ENCODE data around the gene RNF180.
"Not testable (repeated sequence)": the region's sequence is repeated elsewhere in the genome, so short reads cannot be mapped to it uniquely, and the experiment has no call there.

RNF180 gene

DNA sequence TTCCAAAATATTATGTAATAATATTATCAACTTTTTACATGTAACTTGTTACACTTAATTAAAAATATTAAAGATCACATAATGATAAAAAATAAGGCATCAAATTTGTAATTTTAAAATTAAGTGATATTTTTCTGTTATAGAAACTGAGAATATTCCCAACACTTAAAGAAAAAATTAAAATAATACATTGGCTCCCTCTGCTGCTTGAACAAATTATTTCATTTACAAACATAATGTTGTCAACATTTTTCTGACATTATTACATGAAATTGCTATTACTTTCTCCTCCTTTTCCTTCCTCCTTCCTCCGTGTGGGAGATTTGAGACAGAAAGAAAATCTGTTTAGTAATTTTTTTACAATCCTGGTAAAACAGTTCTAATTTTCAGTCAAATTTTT lies 42.3 kb downstream of the RNF180 start:
- no CpG with 5 or more reads among the region's 1 CpG for WGBS (ENCODE audit: insufficient coverage, insufficient read length)
- no peaks in the 10 kb centered on the region for H3K9me3 ChIP-seq (ENCODE audit: control insufficient read depth, insufficient read depth, low read length)
- H3K27ac ChIP-seq (ENCODE audit: low read length): no peak overlapping the region
- H3K4me1 ChIP-seq (ENCODE audit: control insufficient read depth, insufficient read depth, low read length): no peaks in the 10 kb centered on the region
- DNase-seq (ENCODE audit: low read depth, low spot score): no peak
- H3K36me3 ChIP-seq (ENCODE audit: control insufficient read depth, insufficient read depth, low read length): no peaks in the 10 kb centered on the region
- no peak overlapping the region for H3K4me3 ChIP-seq (ENCODE audit: low read length)
- H3K27me3 ChIP-seq (ENCODE audit: control insufficient read depth, insufficient read depth, low read length): no peaks in the 10 kb centered on the region

DNA sequence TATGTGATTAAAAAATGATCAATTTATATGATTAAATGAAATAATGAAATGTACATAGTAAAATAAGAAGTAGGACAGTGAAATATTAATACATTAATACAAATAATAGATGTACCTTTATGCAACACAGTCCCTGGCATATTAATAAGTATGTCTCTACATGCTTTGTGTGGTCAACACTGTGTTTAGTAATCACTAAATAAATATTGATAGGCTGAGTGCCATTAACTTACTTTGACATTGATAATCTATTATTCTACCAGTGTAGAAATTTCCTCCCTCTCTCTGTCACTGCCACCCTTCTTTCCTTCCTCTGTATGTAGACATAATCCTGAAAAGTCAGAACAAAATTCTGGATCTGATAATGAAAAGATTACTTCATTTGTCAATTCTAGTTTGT lies 43.7 kb downstream of the RNF180 start:
- Histone ChIP-seq H3K4me3 (ENCODE audit: low read length) (no peak overlapping the region), H3K9me3 (ENCODE audit: control insufficient read depth, insufficient read depth, low read length) (no peaks in the 10 kb centered on the region), H3K36me3 (ENCODE audit: control insufficient read depth, insufficient read depth, low read length) (no peaks in the 10 kb centered on the region), H3K27ac (ENCODE audit: low read length) (no peak overlapping the region), H3K4me1 (ENCODE audit: control insufficient read depth, insufficient read depth, low read length) (no peaks in the 10 kb centered on the region), H3K27me3 (ENCODE audit: control insufficient read depth, insufficient read depth, low read length) (no peaks in the 10 kb centered on the region)
- no peak for DNase-seq (ENCODE audit: low read depth, low spot score)

DNA sequence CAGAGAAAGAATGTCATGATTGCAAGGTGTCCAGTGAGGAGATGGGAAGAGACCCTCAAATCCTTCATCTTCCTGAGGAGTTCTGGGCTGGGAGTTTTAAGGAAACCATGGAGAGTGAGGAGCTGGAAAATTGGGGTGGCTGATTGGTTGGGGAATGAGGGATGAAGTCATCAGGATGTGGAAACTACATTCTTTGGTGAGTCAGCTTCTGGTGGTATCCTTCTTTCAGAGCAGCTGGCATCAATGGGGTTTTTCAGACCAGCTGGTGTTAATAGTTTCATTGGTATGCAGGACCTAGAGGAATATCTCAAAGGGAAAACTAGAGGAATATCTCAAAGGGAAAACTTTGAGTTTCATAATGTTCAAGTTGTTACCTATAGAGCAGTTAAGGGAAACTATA lies 45.2 kb downstream of the RNF180 start:
- no peaks in the 10 kb centered on the region for H3K27me3 ChIP-seq (ENCODE audit: control insufficient read depth, insufficient read depth, low read length)
- no peak overlapping the region for H3K4me3 ChIP-seq (ENCODE audit: low read length)
- H3K4me1 ChIP-seq (ENCODE audit: control insufficient read depth, insufficient read depth, low read length): no peaks in the 10 kb centered on the region
- no peaks in the 10 kb centered on the region for H3K9me3 ChIP-seq (ENCODE audit: control insufficient read depth, insufficient read depth, low read length)
- H3K36me3 ChIP-seq (ENCODE audit: control insufficient read depth, insufficient read depth, low read length): no peaks in the 10 kb centered on the region
- H3K27ac ChIP-seq (ENCODE audit: low read length): no peak overlapping the region
- DNase-seq (ENCODE audit: low read depth, low spot score): peak; percentile 11

DNA sequence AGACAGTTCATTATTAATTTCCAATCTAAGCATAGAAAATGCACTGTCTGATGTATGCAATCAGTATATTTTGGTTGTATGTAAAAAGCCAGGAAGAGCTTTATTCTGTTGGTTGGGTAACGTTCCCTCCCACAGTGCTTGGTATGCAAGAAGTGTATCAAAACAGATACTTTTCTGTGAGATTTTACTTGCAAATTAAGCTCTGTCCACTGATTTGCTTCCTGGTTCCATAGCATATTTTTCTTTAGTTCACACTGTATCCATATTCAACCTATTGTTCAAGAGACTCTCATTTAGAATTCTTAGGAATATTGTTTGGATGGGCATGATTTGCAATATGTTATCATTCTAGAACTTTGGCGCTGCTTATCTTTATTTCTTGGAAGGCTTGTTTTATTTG lies 47.4 kb downstream of the RNF180 start:
- no peak overlapping the region for H3K4me3 ChIP-seq (ENCODE audit: low read length)
- DNase-seq (ENCODE audit: low read depth, low spot score): no peak
- H3K4me1 ChIP-seq (ENCODE audit: control insufficient read depth, insufficient read depth, low read length): no peaks in the 10 kb centered on the region
- no peaks in the 10 kb centered on the region for H3K27me3 ChIP-seq (ENCODE audit: control insufficient read depth, insufficient read depth, low read length)
- WGBS (ENCODE audit: insufficient coverage, insufficient read length): no CpG with 5 or more reads among the region's 2 CpGs
- H3K36me3 ChIP-seq (ENCODE audit: control insufficient read depth, insufficient read depth, low read length): no peaks in the 10 kb centered on the region
- H3K9me3 ChIP-seq (ENCODE audit: control insufficient read depth, insufficient read depth, low read length): no peaks in the 10 kb centered on the region
- H3K27ac ChIP-seq (ENCODE audit: low read length): no peak overlapping the region

DNA sequence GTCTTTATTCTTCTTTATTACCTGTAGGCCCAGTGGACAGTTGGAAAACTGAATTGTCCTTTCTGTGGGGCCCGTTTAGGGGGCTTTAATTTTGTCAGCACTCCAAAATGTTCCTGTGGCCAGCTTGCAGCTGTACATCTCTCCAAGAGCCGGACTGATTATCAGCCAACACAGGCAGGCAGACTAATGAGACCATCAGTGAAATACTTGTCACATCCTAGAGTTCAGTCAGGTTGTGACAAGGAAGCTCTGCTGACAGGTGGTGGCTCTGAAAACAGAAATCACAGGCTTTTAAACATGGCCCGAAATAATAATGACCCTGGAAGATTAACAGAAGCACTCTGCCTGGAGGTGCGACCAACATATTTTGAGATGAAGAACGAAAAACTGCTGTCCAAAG lies 47.9 kb downstream of the RNF180 start:
- no peak overlapping the region for H3K4me3 ChIP-seq (ENCODE audit: low read length)
- no peaks in the 10 kb centered on the region for H3K27me3 ChIP-seq (ENCODE audit: control insufficient read depth, insufficient read depth, low read length)
- H3K27ac ChIP-seq (ENCODE audit: low read length): no peak overlapping the region
- no peak for DNase-seq (ENCODE audit: low read depth, low spot score)
- no peaks in the 10 kb centered on the region for H3K9me3 ChIP-seq (ENCODE audit: control insufficient read depth, insufficient read depth, low read length)
- WGBS (ENCODE audit: insufficient coverage, insufficient read length): no CpG with 5 or more reads among the region's 5 CpGs
- no peaks in the 10 kb centered on the region for H3K36me3 ChIP-seq (ENCODE audit: control insufficient read depth, insufficient read depth, low read length)
- H3K4me1 ChIP-seq (ENCODE audit: control insufficient read depth, insufficient read depth, low read length): no peaks in the 10 kb centered on the region

DNA sequence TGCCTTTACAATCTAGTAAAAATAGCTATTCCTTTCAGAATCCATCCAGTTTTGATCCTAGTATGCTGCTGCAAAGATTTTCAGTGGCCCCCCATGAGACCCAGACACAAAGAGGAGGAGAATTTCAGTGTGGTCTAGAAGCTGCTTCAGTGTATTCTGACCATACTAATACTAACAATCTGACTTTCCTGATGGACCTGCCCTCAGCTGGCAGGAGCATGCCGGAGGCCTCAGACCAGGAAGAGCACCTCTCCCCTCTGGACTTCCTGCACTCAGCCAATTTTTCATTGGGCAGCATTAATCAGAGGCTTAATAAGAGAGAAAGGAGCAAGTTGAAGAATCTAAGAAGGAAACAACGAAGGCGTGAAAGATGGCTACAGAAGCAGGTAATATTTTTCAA lies 48.5 kb downstream of the RNF180 start:
- WGBS (ENCODE audit: insufficient coverage, insufficient read length): no CpG with 5 or more reads among the region's 3 CpGs
- H3K4me1 ChIP-seq (ENCODE audit: control insufficient read depth, insufficient read depth, low read length): no peaks in the 10 kb centered on the region
- no peak for DNase-seq (ENCODE audit: low read depth, low spot score)
- H3K4me3 ChIP-seq (ENCODE audit: low read length): no peak overlapping the region
- no peak overlapping the region for H3K27ac ChIP-seq (ENCODE audit: low read length)
- H3K9me3 ChIP-seq (ENCODE audit: control insufficient read depth, insufficient read depth, low read length): no peaks in the 10 kb centered on the region
- H3K27me3 ChIP-seq (ENCODE audit: control insufficient read depth, insufficient read depth, low read length): no peaks in the 10 kb centered on the region
- H3K36me3 ChIP-seq (ENCODE audit: control insufficient read depth, insufficient read depth, low read length): no peaks in the 10 kb centered on the region

DNA sequence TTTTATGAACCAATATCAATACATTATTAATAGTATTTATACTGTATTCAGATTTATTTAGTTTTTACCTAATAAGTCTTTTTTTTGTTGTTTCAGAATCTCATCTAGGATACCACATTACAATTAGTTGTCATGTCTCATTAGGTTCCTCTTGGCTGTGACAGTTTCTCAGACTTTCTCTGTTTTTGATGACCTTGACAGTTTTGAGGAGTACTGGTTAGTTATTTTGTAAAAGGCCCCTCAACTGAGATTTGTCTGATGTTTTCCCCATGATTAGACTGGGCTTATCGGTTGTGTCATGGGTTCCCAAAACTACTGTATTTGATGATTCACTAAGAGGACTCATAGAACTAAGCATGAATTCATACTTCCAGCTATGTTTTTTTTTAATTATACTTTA lies 56.3 kb downstream of the RNF180 start:
- Histone ChIP-seq H3K9me3 (ENCODE audit: control insufficient read depth, insufficient read depth, low read length) (no peaks in the 10 kb centered on the region; the same call in 1 of the 2 replicates), H3K36me3 (ENCODE audit: control insufficient read depth, insufficient read depth, low read length) (no peaks in the 10 kb centered on the region), H3K4me3 (ENCODE audit: low read length) (no peak overlapping the region), H3K27ac (ENCODE audit: low read length) (no peak overlapping the region), H3K27me3 (ENCODE audit: control insufficient read depth, insufficient read depth, low read length) (no peaks in the 10 kb centered on the region), H3K4me1 (ENCODE audit: control insufficient read depth, insufficient read depth, low read length) (no peaks in the 10 kb centered on the region)
- DNase-seq (ENCODE audit: low read depth, low spot score): no peak
- WGBS (ENCODE audit: insufficient coverage, insufficient read length): no CpG with 5 or more reads among the region's 1 CpG

DNA sequence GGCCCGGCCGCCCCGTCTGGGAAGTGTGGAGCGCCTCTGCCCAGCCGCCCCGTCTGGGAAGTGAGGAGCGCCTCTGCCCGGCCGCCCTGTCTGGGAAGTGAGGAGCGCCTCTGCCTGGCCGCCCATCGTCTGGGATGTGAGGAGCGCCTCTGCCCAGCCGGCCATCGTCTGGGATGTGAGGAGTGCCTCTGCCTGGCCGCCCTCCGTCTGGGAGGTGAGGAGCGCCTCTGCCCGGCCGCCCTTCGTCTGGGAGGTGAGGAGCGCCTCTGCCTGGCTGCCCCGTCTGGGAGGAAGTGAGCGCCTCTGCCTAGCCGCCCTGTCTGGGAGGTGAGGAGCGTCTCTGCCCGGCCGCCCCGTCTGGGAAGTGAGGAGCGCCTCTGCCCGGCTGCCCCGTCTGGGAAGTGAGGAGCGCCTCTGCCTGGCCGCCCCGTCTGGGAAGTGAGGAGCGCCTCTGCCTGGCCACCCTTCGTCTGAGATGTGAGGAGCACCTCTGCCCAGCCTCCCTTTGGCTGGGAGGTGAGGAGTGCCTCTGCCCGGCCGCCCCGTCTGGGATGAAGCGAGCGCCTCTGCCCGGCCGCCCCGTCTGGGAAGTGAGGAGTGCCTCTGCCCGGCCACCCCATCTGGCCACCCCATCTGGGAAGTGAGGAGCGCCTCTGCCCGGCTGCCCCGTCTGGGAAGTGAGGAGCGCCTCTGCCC lies 59.8 kb downstream of the RNF180 start:
- not testable (repeated sequence) for DNase-seq (ENCODE audit: low read depth, low spot score); H3K27ac ChIP-seq (ENCODE audit: low read length); H3K4me3 ChIP-seq (ENCODE audit: low read length); H3K9me3 ChIP-seq (ENCODE audit: control insufficient read depth, insufficient read depth, low read length); H3K4me1 ChIP-seq (ENCODE audit: control insufficient read depth, insufficient read depth, low read length); H3K27me3 ChIP-seq (ENCODE audit: control insufficient read depth, insufficient read depth, low read length); H3K36me3 ChIP-seq (ENCODE audit: control insufficient read depth, insufficient read depth, low read length)
- no CpG with 5 or more reads among the region's 50 CpGs for WGBS (ENCODE audit: insufficient coverage, insufficient read length)

DNA sequence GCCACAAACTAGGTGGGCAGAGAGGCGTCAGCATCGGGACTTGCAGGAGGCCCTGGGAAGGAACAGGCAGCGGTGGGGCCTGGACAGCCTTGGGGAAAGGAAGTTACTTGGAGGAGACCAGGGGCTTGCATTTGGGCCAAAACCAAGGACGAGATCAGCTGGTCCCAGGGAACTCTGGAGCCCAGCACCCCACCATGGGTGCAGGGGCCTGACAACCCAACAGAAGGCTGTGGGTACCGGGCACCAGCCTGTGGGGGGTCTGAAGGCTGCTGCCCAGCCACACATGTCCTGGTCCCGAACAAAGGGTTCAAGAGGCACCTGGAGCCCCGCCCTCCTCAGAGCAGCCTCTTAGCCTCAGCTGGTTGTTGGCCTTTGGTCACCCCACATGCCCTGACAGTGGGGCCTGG lies 61.5 kb downstream of the RNF180 start:
- H3K27ac ChIP-seq (ENCODE audit: low read length); H3K4me3 ChIP-seq (ENCODE audit: low read length); DNase-seq (ENCODE audit: low read depth, low spot score); H3K36me3 ChIP-seq (ENCODE audit: control insufficient read depth, insufficient read depth, low read length); H3K9me3 ChIP-seq (ENCODE audit: control insufficient read depth, insufficient read depth, low read length); H3K27me3 ChIP-seq (ENCODE audit: control insufficient read depth, insufficient read depth, low read length); H3K4me1 ChIP-seq (ENCODE audit: control insufficient read depth, insufficient read depth, low read length): not testable (repeated sequence)
- WGBS (ENCODE audit: insufficient coverage, insufficient read length): no CpG with 5 or more reads among the region's 7 CpGs

DNA sequence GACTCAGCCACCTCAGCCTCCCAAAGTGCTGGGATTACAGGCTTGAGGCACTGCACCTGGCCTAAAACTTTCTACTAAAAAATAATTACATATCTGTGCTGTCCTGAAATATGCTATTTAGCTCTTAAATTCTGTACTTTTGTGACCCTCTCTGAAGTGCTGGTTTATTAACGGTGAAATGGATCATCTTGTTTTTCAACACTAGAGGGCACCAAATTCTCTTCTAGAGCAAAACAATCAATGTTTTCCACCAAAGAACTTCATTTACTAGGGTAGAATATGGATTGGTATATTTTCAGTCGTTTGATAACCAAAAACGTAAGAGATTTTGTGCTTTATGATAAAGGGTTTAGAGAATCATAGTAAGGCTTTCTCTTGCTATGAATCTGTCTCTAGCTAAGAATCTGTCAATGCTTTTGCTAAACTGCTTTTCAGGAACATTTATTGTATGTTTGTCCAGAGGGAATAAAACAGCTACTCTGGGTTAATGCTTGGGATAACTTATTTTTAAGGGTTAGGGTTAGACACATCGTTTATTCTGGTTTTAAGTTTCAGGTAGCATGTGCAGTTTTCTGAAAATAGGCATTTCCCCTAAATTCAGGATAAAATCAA lies 63.6 kb downstream of the RNF180 start:
- Histone ChIP-seq H3K27me3 (ENCODE audit: control insufficient read depth, insufficient read depth, low read length) (no peaks in the 10 kb centered on the region), H3K9me3 (ENCODE audit: control insufficient read depth, insufficient read depth, low read length) (no peaks in the 10 kb centered on the region; the same call in 1 of the 2 replicates), H3K36me3 (ENCODE audit: control insufficient read depth, insufficient read depth, low read length) (no peaks in the 10 kb centered on the region), H3K4me1 (ENCODE audit: control insufficient read depth, insufficient read depth, low read length) (no peaks in the 10 kb centered on the region), H3K27ac (ENCODE audit: low read length) (no peak overlapping the region), H3K4me3 (ENCODE audit: low read length) (no peak overlapping the region)
- DNase-seq (ENCODE audit: low read depth, low spot score): no peak
- no CpG with 5 or more reads among the region's 4 CpGs for WGBS (ENCODE audit: insufficient coverage, insufficient read length)

DNA sequence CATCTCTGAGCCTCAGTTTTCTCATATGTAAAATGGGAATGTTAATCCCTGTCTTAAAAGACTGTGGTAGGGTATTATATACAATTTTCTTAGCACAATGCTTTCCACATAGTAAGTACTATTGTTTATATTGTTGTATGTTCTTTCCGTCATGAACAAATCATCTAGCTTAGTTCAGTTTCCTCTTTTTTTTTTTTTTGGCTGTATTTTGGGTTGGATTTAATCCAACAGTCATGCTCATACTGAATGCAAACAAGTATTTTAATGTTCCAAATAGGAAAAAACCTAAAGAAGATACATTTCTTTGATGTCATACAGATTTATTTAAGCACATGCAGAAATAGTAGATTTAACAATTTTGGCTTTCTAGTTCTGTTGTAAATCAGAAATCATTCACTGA lies 95.1 kb downstream of the RNF180 start:
- Histone ChIP-seq H3K9me3 (ENCODE audit: control insufficient read depth, insufficient read depth, low read length) (no peaks in the 10 kb centered on the region), H3K4me1 (ENCODE audit: control insufficient read depth, insufficient read depth, low read length) (no peaks in the 10 kb centered on the region), H3K27ac (ENCODE audit: low read length) (no peak overlapping the region), H3K4me3 (ENCODE audit: low read length) (no peak overlapping the region), H3K27me3 (ENCODE audit: control insufficient read depth, insufficient read depth, low read length) (no peaks in the 10 kb centered on the region), H3K36me3 (ENCODE audit: control insufficient read depth, insufficient read depth, low read length) (no peaks in the 10 kb centered on the region)
- no CpG with 5 or more reads among the region's 1 CpG for WGBS (ENCODE audit: insufficient coverage, insufficient read length)
- DNase-seq (ENCODE audit: low read depth, low spot score): no peak
